IMR-90 (cell line): ENCODE measurements around the gene CASKIN1. TPM values are rescaled to one million over a fixed set of nuclear protein-coding genes. Genes with fewer than 3 reads are reported as not detected.

ENCODE experiments used
- ATAC-seq: fragments of 200-7000 bp; cut with Tn5 transposase; 2 replicates; pipeline ENCODE4 v1.9.1; 2020; ENCODE audit warnings: low read depth, mild to moderate bottlenecking, moderate library complexity
- BruUV-seq: library from RNA; stranded (reverse); fragments of 400-500 nt; replicated peaks from 2 replicates; lab custom pipeline; 2021; lab: Mats Ljungman, UMichigan
- CTCF ChIA-PET: fragments of 300-600 bp; formaldehyde crosslinking; extraction: SDS; loops from one replicate; lab custom pipeline; 2021; ENCODE audit warnings: antibody characterized with exemption; lab: Yijun Ruan, JAX
- POLR2A ChIA-PET: fragments of 300-600 bp; sonication (Branson Sonifier 250); formaldehyde crosslinking; loops from one replicate; lab custom pipeline; 2022; ENCODE audit warnings: antibody characterized with exemption; ENCODE audit not compliant: unreplicated experiment; lab: Charles Lee
- DNase-seq: peaks from one replicate; pipeline ENCODE4 v3.0.0; 2013
- H2AFZ ChIP-seq: replicated peaks from 2 replicates; pipeline ENCODE3; 2013; ENCODE audit warnings: low read length, mild to moderate bottlenecking; ENCODE audit not compliant: poor library complexity
- H2AK5ac ChIP-seq: 2 replicates; pipeline ENCODE4 v1.6.1; 2013; ENCODE audit warnings: low read depth, low read length, inconsistent platforms
- H2AK9ac ChIP-seq: replicated peaks from 2 replicates; pipeline ENCODE3; 2013; ENCODE audit warnings: mild to moderate bottlenecking, low read depth, low read length, moderate library complexity; ENCODE audit not compliant: poor library complexity
- H2BK120ac ChIP-seq: 2 replicates; pipeline ENCODE4 v1.6.1; 2013; ENCODE audit warnings: low read depth, low read length, inconsistent platforms
- H2BK15ac ChIP-seq: 3 replicates; pipeline ENCODE4 v1.6.1; 2013; ENCODE audit warnings: low read depth, low read length, inconsistent platforms
- H2BK20ac ChIP-seq: 2 replicates; pipeline ENCODE4 v1.6.1; 2013; ENCODE audit warnings: low read depth, mild to moderate bottlenecking, inconsistent platforms, low read length, moderate library complexity
- H2BK5ac ChIP-seq: 2 replicates; pipeline ENCODE4 v1.6.1; 2013; ENCODE audit warnings: mild to moderate bottlenecking, low read depth, low read length, inconsistent platforms; ENCODE audit not compliant: poor library complexity, severe bottlenecking
- H3K14ac ChIP-seq: replicated peaks from 2 replicates; pipeline ENCODE4 v1.6.1; 2013; ENCODE audit warnings: low read depth, low read length, inconsistent platforms
- H3K18ac ChIP-seq: 2 replicates; pipeline ENCODE4 v1.6.1; 2013; ENCODE audit warnings: low read depth, low read length, control low read depth
- H3K23ac ChIP-seq: 2 replicates; pipeline ENCODE4 v1.6.1; 2013; ENCODE audit warnings: low read depth, low read length, inconsistent platforms
- H3K27ac ChIP-seq: 2 replicates; pipeline ENCODE4 v1.5.1; 2013; ENCODE audit warnings: mild to moderate bottlenecking, control low read depth, low read length; ENCODE audit not compliant: insufficient read depth
- H3K27me3 ChIP-seq: 2 replicates; pipeline ENCODE4 v1.6.1; 2013; ENCODE audit warnings: low read length; ENCODE audit not compliant: control insufficient read depth, insufficient read depth
- H3K36me3 ChIP-seq: 2 replicates; pipeline ENCODE4 v1.6.1; 2013; ENCODE audit warnings: low read length, mixed read lengths; ENCODE audit not compliant: control insufficient read depth, insufficient read depth
- H3K4ac ChIP-seq: 2 replicates; pipeline ENCODE4 v1.6.1; 2013; ENCODE audit warnings: low read depth, low read length, inconsistent platforms
- H3K4me1 ChIP-seq: 2 replicates; pipeline ENCODE4 v1.6.1; 2013; ENCODE audit warnings: low read length, mixed read lengths; ENCODE audit not compliant: control insufficient read depth, insufficient read depth
- H3K4me2 ChIP-seq: 2 replicates; pipeline ENCODE4 v1.6.1; 2013; ENCODE audit warnings: low read depth, mild to moderate bottlenecking, control low read depth, low read length, moderate library complexity
- H3K4me3 ChIP-seq: 2 replicates; pipeline ENCODE4 v1.5.1; 2013; ENCODE audit warnings: low read depth, mild to moderate bottlenecking, control low read depth, low read length, moderate library complexity; ENCODE audit not compliant: insufficient read depth
- H3K56ac ChIP-seq: 2 replicates; pipeline ENCODE4 v1.6.1; 2013; ENCODE audit warnings: low read length, inconsistent platforms; ENCODE audit not compliant: insufficient read depth; ENCODE audit errors: extremely low read depth
- H3K79me1 ChIP-seq, 2 experiments: 2 replicates each; pipeline ENCODE4 v1.6.1; 2013; ENCODE audit warnings: low read length in 2 of 2, inconsistent platforms in 1 of 2, low read depth in 1 of 2
- H3K9ac ChIP-seq: 2 replicates; pipeline ENCODE4 v1.6.1; 2013; ENCODE audit warnings: low read depth, low read length, control low read depth
- H3K9me1 ChIP-seq: 2 replicates; pipeline ENCODE4 v1.6.1; 2013; ENCODE audit warnings: low read length, inconsistent platforms; ENCODE audit not compliant: insufficient read depth
- H3K9me3 ChIP-seq: 2 replicates; pipeline ENCODE4 v1.6.1; 2013; ENCODE audit warnings: low read length; ENCODE audit not compliant: control insufficient read depth, insufficient read depth
- H4K20me1 ChIP-seq: 2 replicates; pipeline ENCODE4 v1.6.1; 2013; ENCODE audit warnings: low read length, inconsistent platforms; ENCODE audit not compliant: insufficient read depth
- H4K5ac ChIP-seq: 2 replicates; pipeline ENCODE4 v1.6.1; 2013; ENCODE audit warnings: mild to moderate bottlenecking, low read depth, low read length, control low read depth
- H4K8ac ChIP-seq, 2 experiments: 2 replicates each; pipeline ENCODE4 v1.6.1; 2013; ENCODE audit warnings: low read depth in 2 of 2, low read length in 2 of 2, control low read depth in 1 of 2, inconsistent platforms in 1 of 2
- H4K91ac ChIP-seq: 2 replicates; pipeline ENCODE4 v1.6.1; 2013; ENCODE audit warnings: low read depth, low read length, inconsistent platforms; ENCODE audit not compliant: insufficient read depth
- BHLHE40 ChIP-seq: fragments of 150-350 bp; IDR thresholded peaks from 2 replicates; pipeline ENCODE4 v1.6.1; 2016; ENCODE audit warnings: mild to moderate bottlenecking, low read depth, low read length
- CEBPB ChIP-seq: IDR thresholded peaks from 2 replicates; pipeline ENCODE4 v1.6.1; 2012; ENCODE audit warnings: low read depth, low read length, improper control_type of control experiment
- CHD1 ChIP-seq: IDR thresholded peaks from 2 replicates; pipeline ENCODE4 v1.6.1; 2012; ENCODE audit warnings: low read depth, low read length, improper control_type of control experiment
- CTCF ChIP-seq: conservative IDR thresholded peaks from 2 replicates; pipeline ENCODE4 v1.5.1; 2012; ENCODE audit warnings: mild to moderate bottlenecking, low read depth, low read length, improper control_type of control experiment
- ELK1 ChIP-seq: fragments of 150-350 bp; IDR thresholded peaks from 2 replicates; pipeline ENCODE4 v1.6.1; 2016; ENCODE audit warnings: low read depth, mild to moderate bottlenecking, low read length, moderate library complexity, borderline replicate concordance
- FOS ChIP-seq: fragments of 150-350 bp; IDR thresholded peaks from 2 replicates; pipeline ENCODE4 v1.6.1; 2016; ENCODE audit warnings: low read depth, low read length
- MAFK ChIP-seq: IDR thresholded peaks from 2 replicates; pipeline ENCODE4 v1.6.1; 2012; ENCODE audit warnings: low read depth, low read length, improper control_type of control experiment
- MAZ ChIP-seq: IDR thresholded peaks from 2 replicates; pipeline ENCODE4 v1.6.1; 2012; ENCODE audit warnings: low read depth, mild to moderate bottlenecking, low read length, improper control_type of control experiment, moderate library complexity, borderline replicate concordance
- MXI1 ChIP-seq: IDR thresholded peaks from 2 replicates; pipeline ENCODE4 v1.6.1; 2012; ENCODE audit warnings: low read depth, mild to moderate bottlenecking, low read length, moderate library complexity, borderline replicate concordance
- NFE2L2 ChIP-seq: fragments of 150-350 bp; IDR thresholded peaks from 2 replicates; pipeline ENCODE4 v1.6.1; 2016; ENCODE audit warnings: low read depth, mild to moderate bottlenecking, low read length
- POLR2A ChIP-seq: IDR thresholded peaks from 2 replicates; pipeline ENCODE4 v1.6.1; 2012; ENCODE audit warnings: mild to moderate bottlenecking, low read depth, low read length
- RAD21 ChIP-seq: IDR thresholded peaks from 2 replicates; pipeline ENCODE4 v1.6.1; 2012; ENCODE audit warnings: low read length, improper control_type of control experiment
- RCOR1 ChIP-seq: IDR thresholded peaks from 2 replicates; pipeline ENCODE4 v1.6.1; 2012; ENCODE audit warnings: mild to moderate bottlenecking, low read length, improper control_type of control experiment; ENCODE audit not compliant: insufficient replicate concordance
- RFX5 ChIP-seq: IDR thresholded peaks from 2 replicates; pipeline ENCODE4 v1.8.0; 2012; ENCODE audit warnings: low read depth, mild to moderate bottlenecking, low read length, moderate library complexity
- SMC3 ChIP-seq: fragments of 150-350 bp; IDR thresholded peaks from 2 replicates; pipeline ENCODE4 v1.6.1; 2016; ENCODE audit warnings: low read depth, mild to moderate bottlenecking, antibody characterized with exemption, low read length, moderate library complexity
- USF2 ChIP-seq: fragments of 150-350 bp; IDR thresholded peaks from 2 replicates; pipeline ENCODE4 v1.6.1; 2017; ENCODE audit warnings: mild to moderate bottlenecking, antibody characterized with exemption, low read length, low read depth
- WGBS, 2 experiments: methylation state at CpG; one replicate each; pipeline versions ENCODE4 v1.1.5 to v1.1.7; 2013; ENCODE audit warnings: missing lambda C conversion rate in 2 of 2; ENCODE audit not compliant: insufficient read length in 1 of 2; ENCODE audit errors: extremely low coverage in 2 of 2; 5-methylcytosine and 5-hydroxymethylcytosine counted together
- dilution Hi-C: fragments of 300-500 bp; cut with HindIII; formaldehyde crosslinking; loops from one replicate; pipeline ENCODE4 v1.14.3; 2018; ENCODE audit warnings: low sequenced_read_pairs; ENCODE audit not compliant: unreplicated experiment
- in situ Hi-C: fragments of 300-500 bp; cut with MboI; formaldehyde crosslinking; loops from 3 replicates; pipeline ENCODE4 v1.14.3; 2019; ENCODE audit warnings: low sequenced_read_pairs, inconsistent platforms, mixed read lengths
- intact Hi-C: fragments of 100-400 bp; cut with micrococcal nuclease; formaldehyde crosslinking; loops from 2 replicates; pipeline ENCODE4 v1.10.0; 2022
- polyA plus RNA-seq, 3 experiments: library from polyadenylated mRNA; depleted of rRNA; stranded (reverse); fragments of >200 nt; gene quantifications; 2 replicates each; pipeline ENCODE4 v1.2.3, GENCODE V29; 2012; ENCODE audit warnings: low replicate concordance in 1 of 3
- total RNA-seq: library from RNA; depleted of rRNA; stranded (reverse); fragments of >200 nt; gene quantifications from 2 replicates; pipeline ENCODE4 v1.2.3, GENCODE V29; 2012

Gene CASKIN1
- total and polyA plus RNA-seq, 2 of the 4 experiments (the other 2 are of a cell fraction) = 0.05 TPM; not detected in 1

GRCh38 chr16:2199095-2199494 is 2.7 kb upstream of the CASKIN1 start:
- H3K27ac ChIP-seq = no peak overlapping the region
- no peaks in the 10 kb centered on the region for H3K79me1 ChIP-seq
- no peak overlapping the region for H4K91ac ChIP-seq
- H2BK15ac ChIP-seq = no peak overlapping the region
- in situ Hi-C loops (no loop called here), dilution Hi-C loops (no loop called here), intact Hi-C loops (no loop called here)
- H3K36me3 ChIP-seq = no peaks in the 10 kb centered on the region
- H3K9me3 ChIP-seq = no peaks in the 10 kb centered on the region
- H3K9ac ChIP-seq = no peak overlapping the region
- no peak overlapping the region for H3K56ac ChIP-seq
- no peaks in the 10 kb centered on the region; the same call in 1 of the 2 replicates for H4K20me1 ChIP-seq
- CTCF ChIA-PET = no interaction called here
- H3K9me1 ChIP-seq = no peaks in the 10 kb centered on the region
- H2AK5ac ChIP-seq = no peak overlapping the region
- no TSS peak for BruUV-seq
- H4K5ac ChIP-seq = no peak overlapping the region
- H3K27me3 ChIP-seq = peaks cover 59% of the 10 kb centered on the region
- DNase-seq (no peak), ATAC-seq (no peak)
- no peak overlapping the region for H3K4me3 ChIP-seq
- no peak overlapping the region for H2AK9ac ChIP-seq
- H3K18ac ChIP-seq = no peak overlapping the region
- POLR2A ChIA-PET = no interaction called here
- TF ChIP-seq CEBPB (no peak), FOS (no peak), USF2 (no peak), MAZ (no peak), RCOR1 (no peak), NFE2L2 (no peak), MXI1 (no peak), ELK1 (no peak), SMC3 (no peak), RAD21 (no peak), POLR2A (no peak), RFX5 (no peak), CTCF (no peak), CHD1 (no peak), BHLHE40 (no peak), MAFK (no peak)
- H2AFZ ChIP-seq = no peak overlapping the region
- H3K4ac ChIP-seq = no peak overlapping the region
- H4K8ac ChIP-seq = no peak overlapping the region
- no peak overlapping the region for H2BK120ac ChIP-seq
- H3K23ac ChIP-seq = no peak overlapping the region
- no peaks in the 10 kb centered on the region for H3K4me1 ChIP-seq
- no peak overlapping the region for H2BK5ac ChIP-seq
- H2BK20ac ChIP-seq = no peak overlapping the region
- WGBS, 2 experiments = no CpG with 5 or more reads among the region's 5 CpGs
- no peak overlapping the region for H3K4me2 ChIP-seq
- no peak overlapping the region for H3K14ac ChIP-seq
